ENCODE data around the gene MTARC2.

The MTARC2 gene

GRCh38 chr1:220732137-220732536, 16.0 kb upstream of the MTARC2 start:
- TF ChIP-seq CTCF (IDR thresholded peaks at IDR 0.05; ENCODE audit: insufficient read depth, low read length) (no peak), REST (IDR thresholded peaks at IDR 0.05; ENCODE audit: insufficient replicate concordance, low read depth) (no peak), SPI1 (IDR thresholded peaks at IDR 0.05; ENCODE audit: borderline replicate concordance, low read depth) (no peak), POLR2AphosphoS5 (IDR thresholded peaks at IDR 0.05; ENCODE audit: low read depth) (no peak), GABPA (IDR thresholded peaks at IDR 0.05; ENCODE audit: low read depth) (no peak)

GRCh38 chr1:220732621-220733020, 15.5 kb upstream of the MTARC2 start:
- H3K27me3 ChIP-seq (ENCODE audit: insufficient read depth, poor library complexity, severe bottlenecking), result no peaks in the 10 kb centered on the region
- H3K4me3 ChIP-seq (replicated peaks; ENCODE audit: insufficient read depth, low read length), result no peak overlapping the region
- DNase-seq (ENCODE audit: low read depth in 1 of 2, low spot score in 1 of 2), result no peak
- H3K27ac ChIP-seq (replicated peaks), result no peak overlapping the region
- TF ChIP-seq CTCF (IDR thresholded peaks at IDR 0.05; ENCODE audit: insufficient read depth, low read length), result no peak
- TF ChIP-seq GABPA (IDR thresholded peaks at IDR 0.05; ENCODE audit: low read depth), result no peak
- no peak for TF ChIP-seq SPI1 (IDR thresholded peaks at IDR 0.05; ENCODE audit: borderline replicate concordance, low read depth)
- no peak for TF ChIP-seq REST (IDR thresholded peaks at IDR 0.05; ENCODE audit: insufficient replicate concordance, low read depth)
- TF ChIP-seq POLR2AphosphoS5 (IDR thresholded peaks at IDR 0.05; ENCODE audit: low read depth), result no peak

More at GRCh38 chr1:220732137-220732536, 16.0 kb upstream of the MTARC2 start:
- DNase-seq (ENCODE audit: low read depth in 1 of 2, low spot score in 1 of 2), result no peak
- Histone ChIP-seq H3K27ac (replicated peaks) (no peak overlapping the region), H3K27me3 (ENCODE audit: insufficient read depth, poor library complexity, severe bottlenecking) (no peaks in the 10 kb centered on the region), H3K4me3 (replicated peaks; ENCODE audit: insufficient read depth, low read length) (no peak overlapping the region)

GRCh38 chr1:220733086-220733601, 15.0 kb upstream of the MTARC2 start:
- Histone ChIP-seq H3K27me3 (ENCODE audit: insufficient read depth, poor library complexity, severe bottlenecking) (no peaks in the 10 kb centered on the region), H3K4me3 (replicated peaks; ENCODE audit: insufficient read depth, low read length) (no peak overlapping the region), H3K27ac (replicated peaks) (no peak overlapping the region)
- no peak for TF ChIP-seq POLR2AphosphoS5 (IDR thresholded peaks at IDR 0.05; ENCODE audit: low read depth)
- peak; percentile 75 for TF ChIP-seq CTCF (IDR thresholded peaks at IDR 0.05; ENCODE audit: insufficient read depth, low read length)
- TF ChIP-seq GABPA (IDR thresholded peaks at IDR 0.05; ENCODE audit: low read depth), result peak; percentile 63; the same call in 1 of the 2 replicates
- TF ChIP-seq REST (IDR thresholded peaks at IDR 0.05; ENCODE audit: insufficient replicate concordance, low read depth), result no peak
- TF ChIP-seq SPI1 (IDR thresholded peaks at IDR 0.05; ENCODE audit: borderline replicate concordance, low read depth), result peak; percentile 62; the same call in 1 of the 2 replicates
- peak; percentile 77 to 86 for DNase-seq (ENCODE audit: low read depth in 1 of 2, low spot score in 1 of 2)

All from HL-60 (cell line).